NCI-H1417 treated with DMSO at 0.1 percent for 48 hours (cell line): ENCODE data around the gene SCO1.

Experiments used
- DNase-seq: peaks from one replicate; lab custom pipeline; 2025; lab: John Stamatoyannopoulos, UW

SCO1 gene

DNA sequence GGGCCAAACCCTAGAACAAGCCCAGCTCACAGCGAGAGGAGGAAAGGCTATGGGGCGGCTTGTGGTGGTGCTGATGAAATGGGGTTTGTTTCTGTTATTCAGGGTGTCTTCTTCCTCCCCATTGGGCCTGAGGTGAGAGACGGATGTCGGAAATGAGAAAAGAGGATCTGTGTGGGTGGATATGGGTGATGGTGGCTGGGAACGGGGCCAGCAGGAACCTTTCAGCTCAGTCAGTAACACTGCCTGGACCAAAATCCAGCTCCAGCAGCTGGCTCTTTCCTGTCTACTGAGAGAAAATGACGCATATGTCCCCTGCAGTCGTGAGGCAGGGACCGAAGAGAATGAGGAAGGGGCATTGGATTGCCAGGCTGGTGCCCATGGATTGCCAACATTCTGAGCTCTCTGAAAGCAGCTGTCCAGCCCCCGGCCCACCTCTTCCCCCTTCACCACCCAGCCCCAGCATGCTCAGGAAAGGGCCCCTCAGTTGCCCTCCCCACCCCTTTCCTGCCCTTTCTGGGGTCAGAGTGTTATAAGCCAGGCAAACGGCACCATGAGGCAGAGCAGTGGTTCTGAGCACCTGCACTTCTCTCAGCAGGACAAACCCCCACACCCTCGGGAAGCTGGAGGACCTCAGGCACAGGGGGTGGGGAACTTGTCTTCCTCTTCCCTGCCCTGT lies 44.2 kb downstream of the SCO1 start:
- no peak for DNase-seq

DNA sequence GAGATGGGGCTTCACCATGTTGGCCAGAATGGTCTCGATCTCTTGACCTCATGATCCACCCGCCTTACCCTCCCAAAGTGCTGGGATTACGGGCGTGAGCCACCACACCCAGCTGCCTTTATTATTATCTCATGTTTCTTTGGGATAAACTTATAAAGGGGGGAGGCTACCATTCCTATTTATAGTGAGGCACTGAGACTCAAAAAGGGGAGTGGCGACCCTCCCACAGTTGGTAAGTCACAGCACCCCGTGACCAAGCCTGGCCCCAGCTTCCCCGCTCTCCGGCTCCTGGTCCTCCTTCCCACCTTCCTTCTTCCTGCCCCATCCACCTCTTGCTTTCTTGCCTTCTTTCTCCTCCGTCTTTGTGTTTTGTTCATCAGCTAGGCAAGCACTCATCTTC lies 45.4 kb downstream of the SCO1 start:
- DNase-seq: no peak

DNA sequence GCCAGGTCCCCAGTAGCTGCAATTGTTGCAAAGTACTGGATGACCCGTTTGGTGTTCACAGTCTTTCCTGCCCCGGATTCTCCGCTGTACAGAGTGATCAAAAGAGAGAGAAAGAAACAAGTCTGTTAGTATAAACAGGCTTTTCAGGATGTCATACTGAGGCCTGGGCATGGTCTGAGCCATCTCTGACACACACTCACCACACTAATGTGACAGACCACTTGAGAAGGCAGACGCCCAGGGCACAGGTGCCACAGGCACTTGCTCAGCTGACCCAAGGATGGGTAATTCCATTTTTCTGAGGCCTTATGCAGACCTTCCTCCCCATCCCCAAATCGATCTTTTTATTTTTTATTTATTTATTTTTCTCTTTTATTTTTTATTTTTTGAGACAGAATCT lies 47.7 kb downstream of the SCO1 start:
- no peak for DNase-seq

- no peak for DNase-seq
Observed at GRCh38 chr17:10648956-10649355, 48.4 kb downstream of the SCO1 start.

DNA sequence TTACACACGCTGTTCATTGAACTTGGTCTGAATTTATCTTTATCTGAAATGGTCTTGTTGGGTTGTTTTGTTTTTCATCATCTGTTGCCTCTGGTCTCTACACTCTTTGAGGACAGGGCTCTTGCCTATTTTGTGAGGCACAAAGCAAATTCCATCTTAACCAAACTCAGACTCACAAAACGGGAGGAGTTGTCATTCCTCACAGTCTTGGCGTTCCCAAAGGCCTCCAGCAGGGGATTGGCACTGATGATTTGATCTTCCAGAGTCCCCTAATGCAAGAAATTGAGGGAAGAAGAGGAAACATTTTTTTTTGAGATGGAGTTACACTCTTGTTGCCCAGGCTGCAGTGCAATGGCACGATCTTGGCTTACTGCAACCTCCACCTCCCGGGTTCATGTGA lies 49.0 kb downstream of the SCO1 start:
- no peak for DNase-seq

- DNase-seq: no peak
Observed at GRCh38 chr17:10646392-10646990, 50.8 kb downstream of the SCO1 start.

- DNase-seq: no peak
Observed at GRCh38 chr17:10640475-10640874, 56.9 kb downstream of the SCO1 start.

DNA sequence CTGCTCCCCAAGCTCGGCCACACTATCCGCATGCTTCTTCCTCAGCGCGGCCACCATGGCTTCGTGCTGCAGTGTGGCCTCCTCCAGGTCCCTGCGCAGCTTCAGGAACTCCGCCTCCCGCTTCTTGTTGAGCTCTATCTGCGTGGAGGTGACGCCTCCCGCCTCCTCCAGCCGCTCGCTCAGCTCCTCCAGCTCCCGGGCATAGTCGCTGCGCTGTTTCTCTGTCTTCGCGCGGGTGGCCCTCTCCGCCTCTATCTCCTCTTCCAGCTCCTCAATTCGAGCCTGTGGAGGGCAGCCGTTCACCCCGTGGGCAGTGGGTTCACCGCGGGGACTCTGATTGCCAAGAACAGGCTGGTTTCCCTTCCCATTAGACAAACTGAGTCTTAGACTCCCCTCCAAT lies 59.2 kb downstream of the SCO1 start:
- DNase-seq: no peak

GRCh38 chr17:10635290-10635689 lies 62.0 kb downstream of the SCO1 start:
- DNase-seq: no peak

DNA sequence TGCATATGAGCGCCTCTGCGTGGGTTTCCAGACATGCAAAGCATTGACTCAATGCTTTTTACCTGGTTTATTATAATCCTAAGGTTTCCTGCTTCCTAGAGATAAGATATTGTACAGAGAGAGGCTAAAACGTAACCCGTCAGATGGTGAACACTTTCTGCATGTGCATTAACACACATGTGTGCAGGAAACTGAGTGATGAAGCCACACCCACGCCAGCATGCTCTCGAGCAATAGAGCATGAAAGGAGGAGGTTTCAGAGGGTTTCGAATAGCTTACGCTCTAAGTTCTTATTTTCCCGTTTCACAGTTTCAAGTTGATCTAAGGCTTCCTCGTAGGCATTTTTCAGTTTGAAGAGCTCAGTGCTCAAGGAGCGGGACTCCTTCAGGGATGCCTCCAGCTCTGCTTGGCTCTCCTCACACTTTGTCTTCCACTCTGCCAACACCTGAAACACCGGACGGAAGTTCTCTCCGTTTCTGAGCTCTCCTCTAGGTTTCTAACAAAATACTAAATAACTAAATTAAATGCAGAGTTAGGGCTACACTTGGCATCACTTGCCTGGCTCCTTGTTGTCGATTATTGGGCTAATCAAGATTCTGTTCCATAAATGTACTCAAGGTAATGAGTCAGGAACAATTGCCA lies 63.5 kb downstream of the SCO1 start:
- no peak for DNase-seq

- DNase-seq: no peak
Observed at GRCh38 chr17:10631701-10632100, 65.6 kb downstream of the SCO1 start.

GRCh38 chr17:10631048-10631700 lies 66.2 kb downstream of the SCO1 start:
- DNase-seq: no peak

DNA sequence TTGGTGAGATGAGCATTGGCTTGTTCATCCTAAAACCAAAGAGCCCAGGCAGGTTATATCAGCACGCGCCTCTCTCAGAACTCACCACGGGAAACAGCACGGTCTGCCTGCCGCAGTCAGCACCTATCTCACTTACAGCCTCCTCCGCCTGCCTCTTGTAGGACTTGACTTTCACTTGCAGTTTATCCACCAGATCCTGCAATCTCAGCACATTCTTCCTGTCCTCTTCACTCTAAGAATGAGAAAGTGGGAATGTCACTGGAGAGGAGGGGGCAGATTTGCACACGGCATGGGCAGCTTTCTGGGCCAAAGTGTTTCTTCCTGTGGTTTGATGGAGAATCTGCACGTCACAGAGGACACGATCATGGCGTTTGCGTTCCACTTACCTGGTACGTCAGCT lies 67.6 kb downstream of the SCO1 start:
- no peak for DNase-seq

DNA sequence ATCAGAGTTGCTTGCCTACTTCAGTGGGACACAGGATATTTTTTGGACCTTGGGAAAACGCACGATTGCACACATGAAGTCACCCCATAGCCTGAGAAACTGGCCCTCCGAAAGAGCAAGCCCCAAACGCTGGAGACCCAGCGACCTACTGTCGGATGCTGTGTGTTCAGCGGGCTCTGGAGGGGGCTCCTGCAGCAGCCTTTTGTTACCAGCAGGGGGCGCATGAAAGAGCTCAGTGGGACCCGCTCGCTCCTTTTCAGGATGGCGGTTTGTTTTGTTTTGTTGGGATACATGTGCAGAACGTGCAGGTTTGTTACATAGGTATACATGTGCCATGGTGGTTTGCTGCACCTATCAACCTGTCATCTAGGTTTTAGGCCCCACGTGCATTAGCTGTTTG lies 68.6 kb downstream of the SCO1 start:
- DNase-seq: no peak

GRCh38 chr17:10626390-10626789 lies 70.9 kb downstream of the SCO1 start:
- DNase-seq: no peak

DNA sequence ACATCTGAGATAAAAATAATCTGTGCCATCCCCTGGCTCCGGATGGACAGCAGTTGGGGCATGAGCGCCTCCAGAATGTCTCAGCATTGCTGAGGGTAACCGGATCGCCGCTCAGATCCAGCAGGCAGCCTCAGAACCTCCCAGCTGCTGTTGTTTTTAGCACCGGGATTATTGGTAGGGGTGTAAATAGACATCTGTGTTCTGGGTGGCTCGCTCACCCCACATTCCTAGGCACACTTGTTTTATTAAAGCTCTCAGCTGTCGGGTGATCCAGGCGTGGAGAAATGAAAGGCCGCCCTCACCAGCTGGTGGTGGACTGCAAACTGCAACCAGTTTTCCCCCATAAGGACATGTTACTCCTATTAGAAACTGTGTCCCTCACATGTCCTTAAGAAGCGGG lies 72.4 kb downstream of the SCO1 start:
- DNase-seq: no peak

DNA sequence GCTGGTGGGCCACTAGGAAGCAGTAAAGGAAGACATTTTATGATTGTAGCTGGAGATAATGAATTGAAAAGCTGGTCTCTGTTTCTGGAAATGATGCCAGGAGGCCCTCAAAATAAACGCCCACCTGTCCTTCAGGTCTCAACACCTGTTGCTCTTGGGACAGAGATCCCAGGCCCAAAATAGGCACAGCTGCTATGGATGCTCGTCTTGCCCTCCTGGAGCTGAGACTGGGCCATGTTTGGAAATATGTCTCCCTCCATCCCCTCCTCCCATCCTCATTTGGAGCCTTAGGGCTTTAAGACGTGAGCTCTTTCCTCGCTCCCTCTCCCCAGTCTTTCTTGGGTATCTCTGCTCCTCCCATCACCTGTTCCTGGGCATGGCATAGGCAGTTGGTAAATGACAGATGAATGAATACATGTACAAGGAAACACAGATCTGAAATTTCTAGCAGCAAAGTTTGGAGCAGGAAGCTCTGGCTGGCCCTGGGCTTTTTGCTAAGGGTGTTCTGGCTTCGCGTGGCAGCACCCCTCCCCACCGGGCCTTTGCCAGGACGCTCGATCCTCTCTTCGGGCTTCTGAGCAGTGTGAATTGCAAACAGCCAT lies 73.5 kb downstream of the SCO1 start:
- DNase-seq: no peak

GRCh38 chr17:10622617-10623485 lies 74.5 kb downstream of the SCO1 start:
- no peak for DNase-seq
